ELR (cell line): ENCODE results near the gene ING1.
"Not testable (repeated sequence)": the region's sequence is repeated elsewhere in the genome, so short reads cannot be mapped to it uniquely, and the experiment has no call there.

ENCODE experiments used
- DNase-seq: peaks from one replicate; pipeline ENCODE4 v3.0.0-alpha.2; 2015; ENCODE audit warnings: low read depth

Gene ING1

GRCh38 chr13:110715395-110716246, 2.1 kb downstream of the ING1 start:
- peak; percentile 100 for DNase-seq

GRCh38 chr13:110716247-110716515, 2.7 kb downstream of the ING1 start:
- DNase-seq = peak; percentile 46

- no peak for DNase-seq
Observed at GRCh38 chr13:110719036-110719710, 5.7 kb downstream of the ING1 start.

- DNase-seq = no peak
Observed at GRCh38 chr13:110722971-110723370, 9.5 kb downstream of the ING1 start.

GRCh38 chr13:110723598-110723997, 10.1 kb downstream of the ING1 start:
- DNase-seq = no peak

- not testable (repeated sequence) for DNase-seq
Observed at GRCh38 chr13:110726153-110726552, 12.7 kb downstream of the ING1 start.

GRCh38 chr13:110726726-110727125, 13.2 kb downstream of the ING1 start:
- no peak for DNase-seq

GRCh38 chr13:110731072-110731471, 17.6 kb downstream of the ING1 start:
- DNase-seq = no peak

GRCh38 chr13:110734561-110734960, 21.1 kb downstream of the ING1 start:
- no peak for DNase-seq

- no peak for DNase-seq
Observed at GRCh38 chr13:110737555-110737954, 24.1 kb downstream of the ING1 start.

GRCh38 chr13:110743687-110744086, 30.2 kb downstream of the ING1 start:
- DNase-seq = no peak

- no peak for DNase-seq
Observed at GRCh38 chr13:110746438-110746837, 32.9 kb downstream of the ING1 start.

- no peak for DNase-seq
Observed at GRCh38 chr13:110748271-110748670, 34.8 kb downstream of the ING1 start.

- peak; percentile 28 for DNase-seq
Observed at GRCh38 chr13:110756219-110756631, 42.7 kb downstream of the ING1 start.

- no peak for DNase-seq
Observed at GRCh38 chr13:110757296-110757695, 43.8 kb downstream of the ING1 start.

- peak; percentile 22 for DNase-seq
Observed at GRCh38 chr13:110758195-110758805, 44.8 kb downstream of the ING1 start.

- peak; percentile 67 for DNase-seq
Observed at GRCh38 chr13:110759710-110760109, 46.2 kb downstream of the ING1 start.

- no peak for DNase-seq
Observed at GRCh38 chr13:110760611-110761010, 47.1 kb downstream of the ING1 start.

GRCh38 chr13:110766671-110767430, 53.4 kb downstream of the ING1 start:
- DNase-seq = no peak

- no peak for DNase-seq
Observed at GRCh38 chr13:110767476-110767875, 54.0 kb downstream of the ING1 start.

GRCh38 chr13:110769097-110769496, 55.6 kb downstream of the ING1 start:
- no peak for DNase-seq

GRCh38 chr13:110770678-110771077, 57.2 kb downstream of the ING1 start:
- no peak for DNase-seq
